A375 (cell line): ENCODE data around the gene NPTX1. TPM values are rescaled to one million over a fixed set of nuclear protein-coding genes. Genes with fewer than 3 reads are reported as not detected.

Experiments used
- small RNA-seq: library from RNA; depleted of rRNA; stranded (forward); fragments of <200 nt; gene quantifications from one replicate; pipeline ENCODE3, GENCODE V24; 2014
- total RNA-seq: library from RNA; depleted of rRNA; stranded (reverse); fragments of >200 nt; shearing (Covaris generic); gene quantifications from 2 replicates; pipeline ENCODE4 v1.2.3, GENCODE V29; 2014; rRNA removed

The NPTX1 gene, protein sequence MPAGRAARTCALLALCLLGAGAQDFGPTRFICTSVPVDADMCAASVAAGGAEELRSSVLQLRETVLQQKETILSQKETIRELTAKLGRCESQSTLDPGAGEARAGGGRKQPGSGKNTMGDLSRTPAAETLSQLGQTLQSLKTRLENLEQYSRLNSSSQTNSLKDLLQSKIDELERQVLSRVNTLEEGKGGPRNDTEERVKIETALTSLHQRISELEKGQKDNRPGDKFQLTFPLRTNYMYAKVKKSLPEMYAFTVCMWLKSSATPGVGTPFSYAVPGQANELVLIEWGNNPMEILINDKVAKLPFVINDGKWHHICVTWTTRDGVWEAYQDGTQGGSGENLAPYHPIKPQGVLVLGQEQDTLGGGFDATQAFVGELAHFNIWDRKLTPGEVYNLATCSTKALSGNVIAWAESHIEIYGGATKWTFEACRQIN
- total RNA-seq = 0.08 TPM in 1 of 2 replicates, not detected in the other

DNA sequence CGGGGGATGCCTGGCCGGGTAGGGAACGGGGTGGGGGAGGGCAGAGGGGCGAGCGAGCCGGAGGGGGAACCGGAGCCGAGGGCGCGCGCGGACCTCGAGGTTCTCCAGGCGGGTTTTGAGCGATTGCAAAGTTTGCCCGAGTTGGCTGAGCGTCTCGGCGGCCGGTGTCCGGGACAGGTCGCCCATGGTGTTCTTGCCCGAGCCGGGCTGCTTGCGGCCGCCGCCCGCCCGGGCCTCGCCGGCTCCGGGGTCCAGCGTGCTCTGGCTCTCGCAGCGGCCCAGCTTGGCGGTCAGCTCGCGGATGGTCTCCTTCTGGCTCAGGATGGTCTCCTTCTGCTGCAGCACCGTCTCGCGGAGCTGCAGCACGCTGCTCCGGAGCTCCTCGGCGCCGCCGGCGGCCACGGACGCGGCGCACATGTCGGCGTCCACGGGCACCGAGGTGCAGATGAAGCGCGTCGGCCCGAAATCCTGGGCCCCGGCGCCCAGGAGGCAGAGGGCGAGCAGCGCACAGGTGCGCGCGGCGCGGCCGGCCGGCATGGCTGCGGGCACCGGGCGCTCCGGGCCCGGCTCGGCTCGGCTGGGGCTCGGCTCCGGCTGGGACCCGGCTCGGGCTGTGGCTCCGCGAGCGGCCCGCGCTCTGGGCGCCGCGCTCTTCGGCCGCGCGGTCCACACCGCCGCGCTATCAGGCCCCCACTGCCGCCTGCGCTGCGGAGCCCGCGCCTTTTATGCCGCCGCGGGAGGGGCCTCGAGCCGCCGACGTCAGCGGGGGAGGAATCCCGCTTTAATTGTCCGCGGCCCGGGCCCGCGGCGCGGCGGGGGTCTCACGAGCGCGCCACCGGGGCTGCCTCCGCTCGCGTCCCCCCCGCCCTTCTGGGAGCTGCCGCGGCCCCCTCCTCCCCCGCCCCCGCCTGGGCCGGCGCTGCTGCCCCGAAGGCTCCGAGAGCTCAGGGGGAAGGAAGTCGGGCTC is at the start of gene NPTX1:
NPTX1 (minus strand) TSS at position 698 of the 967 bp plus-strand sequence; CDS start at position 537, 161 bp downstream.

Small RNAs within 50 kb of the gene (small RNA-seq; reads per million reads assigned to genes)
- gene AC120024.2 (not detected), gene AC120024.3 (not detected), gene MIR4730 (not detected)

Other genes with a start within 250 kb of the NPTX1 start
- 47.0 and 55.1 TPM in 2 replicates for gene RNF213, start 215.8 kb downstream of the NPTX1 start, total RNA-seq
- 26.6 and 33.3 TPM in 2 replicates for gene ENDOV, start 61.4 kb downstream of the NPTX1 start, total RNA-seq
- gene RPTOR, start 68.2 kb upstream of the NPTX1 start, total RNA-seq = 28.4 and 30.7 TPM in 2 replicates